ENCODE measurements around the gene TP73. TPM values are rescaled to one million over a fixed set of nuclear protein-coding genes. Genes with fewer than 3 reads are reported as not detected.

Gene TP73
- total RNA-seq, 1 donor: not detected

DNA sequence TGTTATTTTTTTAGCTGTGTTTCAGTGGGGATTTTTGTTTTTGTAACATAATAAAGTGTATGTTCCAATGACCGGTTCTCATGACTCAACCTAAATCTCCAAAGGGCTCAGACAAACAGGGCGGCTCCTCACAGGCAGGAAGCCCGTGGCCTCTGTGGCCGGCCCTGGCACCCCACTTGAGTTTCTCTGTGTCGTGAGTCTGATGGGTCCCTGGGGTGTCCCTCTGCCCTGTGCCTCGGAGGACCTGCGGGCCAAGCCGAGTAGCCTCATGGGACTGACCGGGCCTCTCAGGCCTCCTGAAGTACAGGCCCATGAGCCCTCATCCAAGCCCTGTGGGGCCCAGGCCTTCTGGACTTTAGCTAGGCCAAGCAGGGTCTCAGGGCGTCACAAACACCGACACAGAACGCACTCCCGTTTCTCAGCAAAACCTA, 83.8 kb downstream of the TP73 start:
- no peak for DNase-seq (ENCODE audit: low read depth)
- no peak for TF ChIP-seq CTCF (IDR thresholded peaks at IDR 0.05; ENCODE audit: insufficient read depth, low read depth, low read length)
- H3K4me3 ChIP-seq (ENCODE audit: low read depth, low read length): no peak overlapping the region

DNA sequence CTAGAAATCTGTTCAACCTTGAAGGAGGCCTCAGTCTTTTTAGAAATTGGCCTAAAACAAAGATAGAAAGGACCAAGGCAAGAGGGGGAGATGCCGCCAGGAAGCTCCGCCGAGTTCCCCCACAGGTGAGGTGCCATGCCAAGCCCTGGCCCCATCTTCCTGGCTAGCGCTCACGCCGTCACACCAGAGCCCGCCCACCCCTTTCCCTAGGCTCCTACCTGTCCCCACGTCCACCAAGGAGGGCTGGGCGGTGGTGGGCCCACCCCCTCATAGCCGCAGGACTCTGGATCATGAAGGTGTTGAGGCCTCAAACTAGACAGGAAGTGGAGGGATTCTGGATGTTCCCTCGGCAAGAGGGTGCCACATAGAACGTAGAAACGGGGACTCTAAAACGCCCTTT, 84.4 kb downstream of the TP73 start:
- DNase-seq (ENCODE audit: low read depth): no peak
- no peak overlapping the region for H3K4me3 ChIP-seq (ENCODE audit: low read depth, low read length)
- TF ChIP-seq CTCF (IDR thresholded peaks at IDR 0.05; ENCODE audit: insufficient read depth, low read depth, low read length): no peak

GRCh38 chr1:3738943-3739342, 86.6 kb downstream of the TP73 start:
- no peak for DNase-seq (ENCODE audit: low read depth)
- no peak for TF ChIP-seq CTCF (IDR thresholded peaks at IDR 0.05; ENCODE audit: insufficient read depth, low read depth, low read length)
- H3K4me3 ChIP-seq (ENCODE audit: low read depth, low read length): no peak overlapping the region

GRCh38 chr1:3740042-3740441, 87.7 kb downstream of the TP73 start:
- no peak overlapping the region for H3K4me3 ChIP-seq (ENCODE audit: low read depth, low read length)
- TF ChIP-seq CTCF (IDR thresholded peaks at IDR 0.05; ENCODE audit: insufficient read depth, low read depth, low read length): no peak
- DNase-seq (ENCODE audit: low read depth): no peak

GRCh38 chr1:3740752-3741151, 88.4 kb downstream of the TP73 start:
- DNase-seq (ENCODE audit: low read depth): no peak
- no peak for TF ChIP-seq CTCF (IDR thresholded peaks at IDR 0.05; ENCODE audit: insufficient read depth, low read depth, low read length)
- no peak overlapping the region for H3K4me3 ChIP-seq (ENCODE audit: low read depth, low read length)

DNA sequence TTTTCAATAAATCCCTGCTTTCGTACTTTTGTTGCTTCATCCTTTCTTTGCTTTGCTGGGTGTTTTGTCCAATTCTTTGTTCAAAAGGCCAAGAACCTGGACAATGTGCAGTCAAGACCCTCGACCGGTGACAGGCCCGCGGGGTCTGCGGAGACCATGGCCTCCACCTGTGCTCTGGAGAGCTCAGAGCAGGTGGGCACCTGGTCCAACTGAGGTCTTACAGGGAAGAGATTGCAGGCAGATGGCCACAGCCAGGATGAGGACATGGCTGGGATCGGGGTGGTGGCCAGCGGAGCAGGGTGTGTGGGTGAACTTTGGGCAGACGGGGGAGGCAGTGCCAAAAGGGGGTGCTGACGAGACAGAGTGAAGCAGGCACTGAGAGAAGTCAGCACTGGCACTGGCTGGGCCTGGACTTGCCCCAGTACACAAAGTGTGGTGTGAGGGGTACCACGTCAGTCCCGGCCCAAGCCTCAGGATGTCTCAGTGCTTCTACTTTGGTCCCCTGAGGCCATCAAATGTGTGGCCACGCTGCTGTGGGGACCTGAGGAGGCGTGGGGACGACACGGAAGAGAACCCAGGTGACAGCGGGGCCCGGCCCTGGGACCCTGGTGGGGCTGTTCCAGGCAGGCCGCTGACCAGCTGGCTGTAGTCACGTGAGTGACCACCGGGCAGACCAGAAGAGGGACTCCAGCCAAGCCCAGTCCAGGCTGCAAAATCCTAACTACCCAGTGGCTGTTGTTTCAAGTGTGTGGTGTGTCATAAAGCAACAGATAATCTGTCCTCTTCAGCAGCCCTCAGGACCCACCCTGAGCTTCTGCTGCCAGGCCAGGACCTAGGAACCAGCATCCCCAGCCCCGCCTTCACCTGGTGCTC, 89.5 kb downstream of the TP73 start:
- H3K4me3 ChIP-seq (ENCODE audit: low read depth, low read length): no peak overlapping the region
- TF ChIP-seq CTCF (IDR thresholded peaks at IDR 0.05; ENCODE audit: insufficient read depth, low read depth, low read length): no peak
- DNase-seq (ENCODE audit: low read depth): no peak
